ACC112 (cell line): ENCODE measurements around the gene SUGCT.
"Not testable (repeated sequence)": the region's sequence is repeated elsewhere in the genome, so short reads cannot be mapped to it uniquely, and the experiment has no call there.

Experiments used
- H2AFZ ChIP-seq: fragments of 200-600 bp; sonication (generic); one replicate; pipeline ENCODE4 v1.6.0; 2017; ENCODE audit warnings: antibody characterized with exemption, low read length; ENCODE audit not compliant: unreplicated experiment
- H3K27ac ChIP-seq: fragments of 200-600 bp; sonication (generic); 2 replicates; pipeline ENCODE4 v1.5.1; 2014; ENCODE audit warnings: low read depth, mild to moderate bottlenecking, antibody characterized with exemption, low read length, moderate library complexity
- H3K27me3 ChIP-seq: fragments of 200-600 bp; sonication (generic); 2 replicates; pipeline ENCODE4 v1.6.1; 2014; ENCODE audit warnings: mild to moderate bottlenecking, antibody characterized with exemption, low read length, moderate library complexity, mixed read lengths; ENCODE audit not compliant: insufficient read depth
- H3K36me3 ChIP-seq: fragments of 200-600 bp; sonication (generic); 2 replicates; pipeline ENCODE4 v1.6.1; 2016; ENCODE audit warnings: mild to moderate bottlenecking, antibody characterized with exemption, low read length, moderate library complexity, mixed read lengths; ENCODE audit not compliant: insufficient read depth
- H3K4me1 ChIP-seq: fragments of 200-600 bp; sonication (generic); one replicate; pipeline ENCODE4 v1.6.1; 2016; ENCODE audit warnings: low read length, mixed read lengths; ENCODE audit not compliant: insufficient read depth, unreplicated experiment, control insufficient read depth
- H3K4me3 ChIP-seq: fragments of 200-600 bp; sonication (generic); 2 replicates; pipeline ENCODE4 v1.5.1; 2014; ENCODE audit warnings: mild to moderate bottlenecking, low read depth, low read length
- H3K79me2 ChIP-seq: fragments of 200-600 bp; sonication (generic); one replicate; pipeline ENCODE4 v1.6.0; 2016; ENCODE audit warnings: low read length; ENCODE audit not compliant: control insufficient read depth, unreplicated experiment, insufficient read depth

Gene SUGCT

GRCh38 chr7:40253444-40253843 lies 118.6 kb downstream of the SUGCT start:
- not testable (repeated sequence) for H2AFZ ChIP-seq, H3K27ac ChIP-seq, H3K27me3 ChIP-seq, H3K79me2 ChIP-seq, H3K4me1 ChIP-seq, H3K36me3 ChIP-seq, H3K4me3 ChIP-seq

- H3K4me3 ChIP-seq = no peak overlapping the region
- H3K27me3 ChIP-seq = no peaks in the 10 kb centered on the region
- H3K4me1 ChIP-seq = no peaks in the 10 kb centered on the region
- H3K36me3 ChIP-seq = no peaks in the 10 kb centered on the region
- no peak overlapping the region for H2AFZ ChIP-seq
- H3K79me2 ChIP-seq = no peaks in the 10 kb centered on the region
- H3K27ac ChIP-seq = no peak overlapping the region
These were observed 129.1 kb downstream of the SUGCT start for GRCh38 chr7:40263752-40264390.

GRCh38 chr7:40267583-40267982 lies 132.8 kb downstream of the SUGCT start:
- Histone ChIP-seq H3K36me3 (no peaks in the 10 kb centered on the region), H3K27ac (no peak overlapping the region), H2AFZ (no peak overlapping the region), H3K4me3 (no peak overlapping the region), H3K4me1 (no peaks in the 10 kb centered on the region), H3K27me3 (no peaks in the 10 kb centered on the region), H3K79me2 (no peaks in the 10 kb centered on the region)

- H2AFZ ChIP-seq, H3K79me2 ChIP-seq, H3K4me1 ChIP-seq, H3K27ac ChIP-seq, H3K36me3 ChIP-seq, H3K27me3 ChIP-seq, H3K4me3 ChIP-seq: not testable (repeated sequence)
These were observed 134.0 kb downstream of the SUGCT start for GRCh38 chr7:40268810-40269209.

- Histone ChIP-seq H3K27me3 (no peaks in the 10 kb centered on the region), H3K79me2 (no peaks in the 10 kb centered on the region), H3K27ac (no peak overlapping the region), H3K4me1 (no peaks in the 10 kb centered on the region), H2AFZ (no peak overlapping the region), H3K36me3 (no peaks in the 10 kb centered on the region), H3K4me3 (no peak overlapping the region)
These were observed 141.3 kb downstream of the SUGCT start for GRCh38 chr7:40276061-40276460.

- no peak overlapping the region for H2AFZ ChIP-seq
- H3K79me2 ChIP-seq = no peaks in the 10 kb centered on the region
- H3K4me3 ChIP-seq = no peak overlapping the region
- no peak overlapping the region for H3K27ac ChIP-seq
- H3K27me3 ChIP-seq = no peaks in the 10 kb centered on the region
- no peaks in the 10 kb centered on the region for H3K4me1 ChIP-seq
- no peaks in the 10 kb centered on the region for H3K36me3 ChIP-seq
These were observed 145.2 kb downstream of the SUGCT start for GRCh38 chr7:40279991-40280390.

GRCh38 chr7:40282858-40283257 lies 148.1 kb downstream of the SUGCT start:
- no peak overlapping the region for H3K4me3 ChIP-seq
- no peaks in the 10 kb centered on the region for H3K27me3 ChIP-seq
- H3K27ac ChIP-seq = no peak overlapping the region
- no peaks in the 10 kb centered on the region for H3K79me2 ChIP-seq
- no peaks in the 10 kb centered on the region for H3K4me1 ChIP-seq
- H2AFZ ChIP-seq = no peak overlapping the region
- no peaks in the 10 kb centered on the region for H3K36me3 ChIP-seq

GRCh38 chr7:40283391-40283790 lies 148.6 kb downstream of the SUGCT start:
- no peak overlapping the region for H3K27ac ChIP-seq
- H3K79me2 ChIP-seq = no peaks in the 10 kb centered on the region

GRCh38 chr7:40288827-40289226 lies 154.0 kb downstream of the SUGCT start:
- no peaks in the 10 kb centered on the region for H3K36me3 ChIP-seq
- no peaks in the 10 kb centered on the region for H3K4me1 ChIP-seq
- H3K27me3 ChIP-seq = no peaks in the 10 kb centered on the region
- H2AFZ ChIP-seq = no peak overlapping the region
- H3K4me3 ChIP-seq = no peak overlapping the region
- H3K27ac ChIP-seq = no peak overlapping the region
- no peaks in the 10 kb centered on the region for H3K79me2 ChIP-seq

More at GRCh38 chr7:40283391-40283790, 148.6 kb downstream of the SUGCT start:
- no peak overlapping the region for H3K4me3 ChIP-seq
- H3K27me3 ChIP-seq = no peaks in the 10 kb centered on the region
- no peaks in the 10 kb centered on the region for H3K36me3 ChIP-seq
- H2AFZ ChIP-seq = no peak overlapping the region
- H3K4me1 ChIP-seq = no peaks in the 10 kb centered on the region

- Histone ChIP-seq H3K4me3 (peak overlapping the region; percentile 14; the same call in 1 of the 2 replicates), H3K36me3 (no peaks in the 10 kb centered on the region), H3K4me1 (peaks cover 47% of the 10 kb centered on the region), H3K27me3 (no peaks in the 10 kb centered on the region), H3K27ac (peak overlapping the region; percentile 91), H2AFZ (peak overlapping the region; percentile 84), H3K79me2 (no peaks in the 10 kb centered on the region)
These were observed 163.0 kb downstream of the SUGCT start for GRCh38 chr7:40297741-40298311.

GRCh38 chr7:40298421-40298820 lies 163.6 kb downstream of the SUGCT start:
- H2AFZ ChIP-seq = peak overlapping the region; percentile 84
- peak overlapping the region; percentile 14; the same call in 1 of the 2 replicates for H3K4me3 ChIP-seq
- H3K27me3 ChIP-seq = no peaks in the 10 kb centered on the region
- peak overlapping the region; percentile 91 for H3K27ac ChIP-seq
- peaks cover 47% of the 10 kb centered on the region for H3K4me1 ChIP-seq
- no peaks in the 10 kb centered on the region for H3K36me3 ChIP-seq
- no peaks in the 10 kb centered on the region for H3K79me2 ChIP-seq
